GM21576 (cell line): ENCODE results near the gene NAA50.

ENCODE experiments used
- ATAC-seq: cut with Tn5 transposase; IDR thresholded peaks from one replicate; pipeline ENCODE4 v1.9.1; 2021; ENCODE audit warnings: mild to moderate bottlenecking, moderate library complexity; ENCODE audit not compliant: unreplicated experiment

Gene NAA50

GRCh38 chr3:113745756-113746547 lies at the start of gene NAA50:
NAA50 (minus strand) TSS chr3:113746249; CDS start chr3:113745949, 300 bp downstream.
- peak; percentile 37 for ATAC-seq

- no peak for ATAC-seq
These were observed 49.6 kb upstream of the NAA50 start for GRCh38 chr3:113795693-113796092.

- no peak for ATAC-seq
These were observed 48.5 kb upstream of the NAA50 start for GRCh38 chr3:113794526-113794925.

GRCh38 chr3:113791381-113791780 lies 45.3 kb upstream of the NAA50 start:
- ATAC-seq, result no peak

- ATAC-seq, result no peak
These were observed 37.9 kb upstream of the NAA50 start for GRCh38 chr3:113783980-113784379.

- ATAC-seq, result peak; percentile 59
These were observed 37.4 kb upstream of the NAA50 start for GRCh38 chr3:113783463-113783862.

GRCh38 chr3:113776564-113776963 lies 30.5 kb upstream of the NAA50 start:
- ATAC-seq, result no peak

- no peak for ATAC-seq
These were observed 29.5 kb upstream of the NAA50 start for GRCh38 chr3:113775516-113775915.

- no peak for ATAC-seq
These were observed 27.3 kb upstream of the NAA50 start for GRCh38 chr3:113773381-113773780.

GRCh38 chr3:113771993-113772392 lies 25.9 kb upstream of the NAA50 start:
- ATAC-seq, result no peak

- no peak for ATAC-seq
These were observed 23.5 kb upstream of the NAA50 start for GRCh38 chr3:113769551-113769950.

GRCh38 chr3:113764698-113765097 lies 18.6 kb upstream of the NAA50 start:
- ATAC-seq, result no peak

GRCh38 chr3:113758389-113759024 lies 12.5 kb upstream of the NAA50 start:
- ATAC-seq, result no peak

GRCh38 chr3:113754494-113755159 lies 8.6 kb upstream of the NAA50 start:
- ATAC-seq, result no peak

- ATAC-seq, result no peak
These were observed 7.4 kb upstream of the NAA50 start for GRCh38 chr3:113753376-113753985.

GRCh38 chr3:113751141-113751540 lies 5.1 kb upstream of the NAA50 start:
- no peak for ATAC-seq

GRCh38 chr3:113747283-113748046 lies 1.4 kb upstream of the NAA50 start:
- ATAC-seq, result no peak

- peak; percentile 39 for ATAC-seq
These were observed 666 bp upstream of the NAA50 start, which contains the start of gene ATP6V1A for GRCh38 chr3:113746548-113747282. ATP6V1A (plus strand) TSS chr3:113747035; CDS start chr3:113778754, 31,719 bp downstream.

GRCh38 chr3:113744941-113745755 lies 901 bp downstream of the NAA50 start:
- peak; percentile 54 for ATAC-seq
